Brain microvascular endothelial cell (primary cell): Measurements from ENCODE around the gene CATSPER3.

Source experiments
- DNase-seq: peaks from one replicate; pipeline ENCODE4 v3.0.0-alpha.2; 2020
- H3K27ac ChIP-seq: fragments of 250-450 bp; sonication (Bioruptor Pico); 2 replicates; pipeline ENCODE4 v1.5.1; 2020; ENCODE audit warnings: mild to moderate bottlenecking, moderate library complexity
- H3K27me3 ChIP-seq: fragments of 250-450 bp; sonication (Bioruptor Pico); replicated peaks from 2 replicates; pipeline ENCODE4 v1.5.1; 2020; ENCODE audit warnings: mild to moderate bottlenecking
- H3K36me3 ChIP-seq: fragments of 250-450 bp; sonication (Bioruptor Pico); replicated peaks from 2 replicates; pipeline ENCODE4 v1.5.1; 2020; ENCODE audit warnings: mild to moderate bottlenecking
- H3K4me3 ChIP-seq: 2 replicates; pipeline ENCODE4 v1.5.1; 2011; ENCODE audit warnings: low read depth, mild to moderate bottlenecking, control low read depth, low read length, moderate library complexity
- CTCF ChIP-seq: IDR thresholded peaks from 2 replicates; pipeline ENCODE4 v1.5.1; 2011; ENCODE audit warnings: low read depth, mild to moderate bottlenecking, moderate library complexity, low read length, control low read depth, inconsistent platforms; ENCODE audit errors: missing control alignments
- in situ Hi-C: cut with HindIII; loops from 2 replicates; pipeline ENCODE4 v1.10.0; 2017; ENCODE audit warnings: low sequenced_read_pairs, low pct_ligation_motif_present

The CATSPER3 gene

GRCh38 chr5:135008981-135009735, 41.5 kb downstream of the CATSPER3 start:
- in situ Hi-C loops = no loop called here

GRCh38 chr5:135009736-135010501, 42.2 kb downstream of the CATSPER3 start:
- DNase-seq = no peak
- no peaks in the 10 kb centered on the region for H3K36me3 ChIP-seq
- H3K27ac ChIP-seq = no peak overlapping the region
- in situ Hi-C loops = no loop called here
- H3K4me3 ChIP-seq = no peak overlapping the region
- TF ChIP-seq CTCF = no peak
- H3K27me3 ChIP-seq = no peaks in the 10 kb centered on the region

More at GRCh38 chr5:135008981-135009735, 41.5 kb downstream of the CATSPER3 start:
- no peak overlapping the region for H3K4me3 ChIP-seq
- TF ChIP-seq CTCF = no peak
- no peak for DNase-seq
- no peaks in the 10 kb centered on the region for H3K27me3 ChIP-seq
- H3K27ac ChIP-seq = no peak overlapping the region
- H3K36me3 ChIP-seq = no peaks in the 10 kb centered on the region

- Histone ChIP-seq H3K4me3 (no peak overlapping the region), H3K27ac (no peak overlapping the region), H3K27me3 (no peaks in the 10 kb centered on the region), H3K36me3 (no peaks in the 10 kb centered on the region)
- in situ Hi-C loops = no loop called here
- DNase-seq = no peak
- TF ChIP-seq CTCF = peak; percentile 14
Measured at GRCh38 chr5:135010502-135011354, 43.0 kb downstream of the CATSPER3 start.

GRCh38 chr5:135011355-135012032, 43.8 kb downstream of the CATSPER3 start:
- in situ Hi-C loops = no loop called here
- no peak for TF ChIP-seq CTCF
- Histone ChIP-seq H3K4me3 (no peak overlapping the region), H3K27me3 (no peaks in the 10 kb centered on the region), H3K36me3 (no peaks in the 10 kb centered on the region), H3K27ac (no peak overlapping the region)
- DNase-seq = no peak

GRCh38 chr5:135012033-135012588, 44.4 kb downstream of the CATSPER3 start:
- in situ Hi-C loops = no loop called here
- Histone ChIP-seq H3K4me3 (no peak overlapping the region), H3K27me3 (no peaks in the 10 kb centered on the region), H3K36me3 (no peaks in the 10 kb centered on the region), H3K27ac (no peak overlapping the region)
- no peak for DNase-seq
- TF ChIP-seq CTCF = no peak
